Uterus (tissue), 2 donors: ENCODE measurements around the gene PAGR1.

ENCODE experiments used
- POLR2A ChIP-seq, 2 donors: fragments of 450-650 bp; IDR thresholded peaks; one replicate each; pipeline ENCODE4 v1.6.1; 2016; ENCODE audit warnings: antibody characterized with exemption in 2 of 2, mild to moderate bottlenecking in 1 of 2, moderate library complexity in 1 of 2
- TF ChIP-seq, protein P1 (sequence below), 4 experiments: fragments of 200-600 bp in 2 of 4; fragments of 450-650 bp in 2 of 4; sonication (generic) in 2 of 4; IDR thresholded peaks; one replicate each; pipeline ENCODE4 v1.5.1; 2016 to 2019; ENCODE audit warnings: antibody characterized with exemption in 4 of 4, mild to moderate bottlenecking in 2 of 4, moderate library complexity in 1 of 4

DNA sequence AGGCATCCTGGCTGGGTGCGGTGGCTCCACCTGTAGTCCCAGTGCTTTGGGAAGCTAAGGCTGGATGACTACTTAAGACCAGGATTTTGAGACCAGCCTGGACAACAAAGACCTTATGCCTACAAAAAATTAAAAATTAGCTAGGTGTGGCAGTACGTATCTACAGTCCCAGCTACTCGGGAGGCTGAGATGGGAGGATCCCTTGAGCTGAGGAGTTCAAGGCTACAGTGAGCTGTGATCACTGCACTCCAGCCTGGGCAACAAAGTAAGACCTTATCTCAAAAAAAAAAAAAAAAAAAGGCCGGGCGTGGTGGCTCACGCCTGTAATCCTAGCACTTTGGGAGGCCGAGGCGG is 10.4 kb downstream of the PAGR1 start:
- no peak for TF ChIP-seq POLR2A (IDR thresholded peaks at IDR 0.05)
- TF ChIP-seq, protein P1, sequence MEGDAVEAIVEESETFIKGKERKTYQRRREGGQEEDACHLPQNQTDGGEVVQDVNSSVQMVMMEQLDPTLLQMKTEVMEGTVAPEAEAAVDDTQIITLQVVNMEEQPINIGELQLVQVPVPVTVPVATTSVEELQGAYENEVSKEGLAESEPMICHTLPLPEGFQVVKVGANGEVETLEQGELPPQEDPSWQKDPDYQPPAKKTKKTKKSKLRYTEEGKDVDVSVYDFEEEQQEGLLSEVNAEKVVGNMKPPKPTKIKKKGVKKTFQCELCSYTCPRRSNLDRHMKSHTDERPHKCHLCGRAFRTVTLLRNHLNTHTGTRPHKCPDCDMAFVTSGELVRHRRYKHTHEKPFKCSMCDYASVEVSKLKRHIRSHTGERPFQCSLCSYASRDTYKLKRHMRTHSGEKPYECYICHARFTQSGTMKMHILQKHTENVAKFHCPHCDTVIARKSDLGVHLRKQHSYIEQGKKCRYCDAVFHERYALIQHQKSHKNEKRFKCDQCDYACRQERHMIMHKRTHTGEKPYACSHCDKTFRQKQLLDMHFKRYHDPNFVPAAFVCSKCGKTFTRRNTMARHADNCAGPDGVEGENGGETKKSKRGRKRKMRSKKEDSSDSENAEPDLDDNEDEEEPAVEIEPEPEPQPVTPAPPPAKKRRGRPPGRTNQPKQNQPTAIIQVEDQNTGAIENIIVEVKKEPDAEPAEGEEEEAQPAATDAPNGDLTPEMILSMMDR (IDR thresholded peaks at IDR 0.05), result no peak
